HepG2 (cell line): ENCODE measurements around the gene MAP3K5.

Source experiments
- ATF7 ChIP-seq, 2 experiments: fragments of 450-650 bp in 1 of 2; sonication (generic) in 1 of 2; formaldehyde crosslinking in 1 of 2; IDR thresholded peaks; 2 replicates each; pipeline versions ENCODE4 v1.4.0 to v1.6.1; 2016 to 2020; ENCODE audit warnings: antibody characterized with exemption in 1 of 2, mild to moderate bottlenecking in 1 of 2, missing genetic modification reagents in 1 of 2
- DR1 ChIP-seq: sonication (generic); formaldehyde crosslinking; IDR thresholded peaks from 2 replicates; pipeline ENCODE4 v1.8.0; 2021; ENCODE audit warnings: mild to moderate bottlenecking, missing genetic modification reagents, inconsistent platforms
- KAT8 ChIP-seq: IDR thresholded peaks from 2 replicates; pipeline ENCODE4 v1.6.1; 2016; ENCODE audit warnings: missing genetic modification reagents, missing compliant biosample characterization
- MTF1 ChIP-seq: sonication (generic); formaldehyde crosslinking; IDR thresholded peaks from 2 replicates; pipeline ENCODE4 v1.5.0; 2020; ENCODE audit warnings: missing genetic modification reagents
- TOE1 ChIP-seq: sonication (generic); formaldehyde crosslinking; IDR thresholded peaks from 2 replicates; pipeline ENCODE4 v1.4.0; 2020; ENCODE audit warnings: mild to moderate bottlenecking, missing genetic modification reagents
- YY1 ChIP-seq: IDR thresholded peaks from 2 replicates; pipeline ENCODE4 v1.6.1; 2011; ENCODE audit warnings: low read length, low read depth, moderate library complexity, mild to moderate bottlenecking; ENCODE audit not compliant: insufficient read depth, insufficient replicate concordance
- ZNF207 ChIP-seq: fragments of 450-650 bp; IDR thresholded peaks from 2 replicates; pipeline ENCODE4 v1.6.1; 2016; ENCODE audit warnings: antibody characterized with exemption, borderline replicate concordance
- TF ChIP-seq, protein P1 (sequence below): sonication (generic); formaldehyde crosslinking; IDR thresholded peaks from 2 replicates; pipeline ENCODE4 v1.5.0; 2020; ENCODE audit warnings: mild to moderate bottlenecking, missing genetic modification reagents, moderate library complexity
- TF ChIP-seq, protein P2 (sequence below): sonication (generic); formaldehyde crosslinking; IDR thresholded peaks from 2 replicates; pipeline ENCODE4 v1.4.0; 2020; ENCODE audit warnings: missing genetic modification reagents
- TF ChIP-seq, protein P3 (sequence below): sonication (generic); formaldehyde crosslinking; IDR thresholded peaks from 2 replicates; pipeline ENCODE4 v1.5.0; 2020; ENCODE audit warnings: mild to moderate bottlenecking, missing genetic modification reagents

DNA sequence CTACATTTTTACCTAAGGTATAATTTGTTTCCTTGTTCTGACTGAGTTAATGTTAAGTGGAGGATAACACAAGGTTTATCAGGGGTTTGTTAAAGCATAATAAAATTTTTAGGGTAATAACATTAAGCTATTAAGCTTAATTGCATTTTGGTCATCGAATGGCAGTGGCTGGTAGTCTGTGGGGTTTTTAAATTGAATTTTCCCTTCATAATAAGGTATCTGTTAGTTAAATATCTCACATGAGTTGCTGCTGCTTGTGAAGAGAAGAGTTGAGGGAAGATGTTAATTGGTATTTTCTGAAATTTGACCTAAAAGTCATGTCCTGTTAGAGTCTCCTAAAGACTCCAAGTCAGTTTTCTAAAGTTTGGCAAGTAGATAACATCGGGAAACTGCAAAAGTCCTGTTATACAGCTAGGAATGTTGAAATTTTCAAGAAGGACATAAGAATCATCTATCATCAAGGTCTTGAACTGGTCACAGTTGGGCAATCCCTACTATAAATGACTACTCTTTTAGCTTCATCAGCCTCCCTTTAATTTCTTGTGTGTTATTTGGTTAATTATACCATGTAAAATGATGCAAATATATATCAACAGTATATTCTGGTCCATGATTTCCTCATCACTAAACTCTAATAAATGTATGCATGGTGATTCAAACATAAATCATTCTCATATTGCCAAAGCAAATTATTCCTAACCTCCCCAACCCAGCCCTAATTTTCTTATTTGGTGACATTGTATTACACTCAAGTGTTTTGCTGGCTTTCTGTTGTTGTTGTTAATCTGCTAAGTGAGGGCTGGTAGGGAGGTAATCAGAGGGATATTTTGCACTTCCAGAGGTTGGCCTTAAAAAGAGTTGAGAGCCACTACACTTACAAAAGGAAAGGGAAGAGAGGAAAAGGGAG, 64.0 kb downstream of the MAP3K5 start:
- TF ChIP-seq, protein P1, sequence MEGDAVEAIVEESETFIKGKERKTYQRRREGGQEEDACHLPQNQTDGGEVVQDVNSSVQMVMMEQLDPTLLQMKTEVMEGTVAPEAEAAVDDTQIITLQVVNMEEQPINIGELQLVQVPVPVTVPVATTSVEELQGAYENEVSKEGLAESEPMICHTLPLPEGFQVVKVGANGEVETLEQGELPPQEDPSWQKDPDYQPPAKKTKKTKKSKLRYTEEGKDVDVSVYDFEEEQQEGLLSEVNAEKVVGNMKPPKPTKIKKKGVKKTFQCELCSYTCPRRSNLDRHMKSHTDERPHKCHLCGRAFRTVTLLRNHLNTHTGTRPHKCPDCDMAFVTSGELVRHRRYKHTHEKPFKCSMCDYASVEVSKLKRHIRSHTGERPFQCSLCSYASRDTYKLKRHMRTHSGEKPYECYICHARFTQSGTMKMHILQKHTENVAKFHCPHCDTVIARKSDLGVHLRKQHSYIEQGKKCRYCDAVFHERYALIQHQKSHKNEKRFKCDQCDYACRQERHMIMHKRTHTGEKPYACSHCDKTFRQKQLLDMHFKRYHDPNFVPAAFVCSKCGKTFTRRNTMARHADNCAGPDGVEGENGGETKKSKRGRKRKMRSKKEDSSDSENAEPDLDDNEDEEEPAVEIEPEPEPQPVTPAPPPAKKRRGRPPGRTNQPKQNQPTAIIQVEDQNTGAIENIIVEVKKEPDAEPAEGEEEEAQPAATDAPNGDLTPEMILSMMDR: no peak
- TF ChIP-seq TOE1 (CRISPR knock-in tag) (no peak), DR1 (no peak), YY1 (no peak), ZNF207 (no peak), MTF1 (CRISPR knock-in tag) (no peak), KAT8 (CRISPR knock-in tag) (no peak), ATF7 (IDR thresholded peaks at IDR 0.05) (no peak), ATF7 (CRISPR knock-in tag; IDR thresholded peaks at IDR 0.05) (no peak)
- TF ChIP-seq, protein P2, sequence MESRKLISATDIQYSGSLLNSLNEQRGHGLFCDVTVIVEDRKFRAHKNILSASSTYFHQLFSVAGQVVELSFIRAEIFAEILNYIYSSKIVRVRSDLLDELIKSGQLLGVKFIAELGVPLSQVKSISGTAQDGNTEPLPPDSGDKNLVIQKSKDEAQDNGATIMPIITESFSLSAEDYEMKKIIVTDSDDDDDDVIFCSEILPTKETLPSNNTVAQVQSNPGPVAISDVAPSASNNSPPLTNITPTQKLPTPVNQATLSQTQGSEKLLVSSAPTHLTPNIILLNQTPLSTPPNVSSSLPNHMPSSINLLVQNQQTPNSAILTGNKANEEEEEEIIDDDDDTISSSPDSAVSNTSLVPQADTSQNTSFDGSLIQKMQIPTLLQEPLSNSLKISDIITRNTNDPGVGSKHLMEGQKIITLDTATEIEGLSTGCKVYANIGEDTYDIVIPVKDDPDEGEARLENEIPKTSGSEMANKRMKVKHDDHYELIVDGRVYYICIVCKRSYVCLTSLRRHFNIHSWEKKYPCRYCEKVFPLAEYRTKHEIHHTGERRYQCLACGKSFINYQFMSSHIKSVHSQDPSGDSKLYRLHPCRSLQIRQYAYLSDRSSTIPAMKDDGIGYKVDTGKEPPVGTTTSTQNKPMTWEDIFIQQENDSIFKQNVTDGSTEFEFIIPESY: no peak
- TF ChIP-seq, protein P3, sequence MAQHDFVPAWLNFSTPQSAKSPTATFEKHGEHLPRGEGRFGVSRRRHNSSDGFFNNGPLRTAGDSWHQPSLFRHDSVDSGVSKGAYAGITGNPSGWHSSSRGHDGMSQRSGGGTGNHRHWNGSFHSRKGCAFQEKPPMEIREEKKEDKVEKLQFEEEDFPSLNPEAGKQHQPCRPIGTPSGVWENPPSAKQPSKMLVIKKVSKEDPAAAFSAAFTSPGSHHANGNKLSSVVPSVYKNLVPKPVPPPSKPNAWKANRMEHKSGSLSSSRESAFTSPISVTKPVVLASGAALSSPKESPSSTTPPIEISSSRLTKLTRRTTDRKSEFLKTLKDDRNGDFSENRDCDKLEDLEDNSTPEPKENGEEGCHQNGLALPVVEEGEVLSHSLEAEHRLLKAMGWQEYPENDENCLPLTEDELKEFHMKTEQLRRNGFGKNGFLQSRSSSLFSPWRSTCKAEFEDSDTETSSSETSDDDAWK: no peak
